Aorta (tissue), 5 donors: ENCODE measurements around the gene BOD1L2. TPM values are rescaled to one million over a fixed set of nuclear protein-coding genes. Genes with fewer than 3 reads are reported as not detected.

ENCODE experiments used
- ATAC-seq: fragments of 200-7000 bp; cut with Tn5 transposase; one replicate; pipeline ENCODE4 v1.9.1; 2022; ENCODE audit warnings: moderate library complexity; ENCODE audit not compliant: low FRiP score
- DNase-seq, 2 donors: peaks; one replicate each; pipeline ENCODE4 v3.0.0-alpha.2; 2020
- H3K27ac ChIP-seq, 2 donors: one replicate each; pipeline ENCODE4 v1.5.1; 2013; ENCODE audit warnings: low read length in 2 of 2, mild to moderate bottlenecking in 2 of 2, moderate library complexity in 2 of 2, control low read depth in 1 of 2, inconsistent platforms in 1 of 2, low read depth in 1 of 2
- H3K27me3 ChIP-seq, 2 donors: one replicate each; pipeline ENCODE4 v1.6.1; 2013; ENCODE audit warnings: control low read depth in 1 of 2, low read length in 1 of 2, mild to moderate bottlenecking in 1 of 2, moderate library complexity in 1 of 2; ENCODE audit not compliant: insufficient read depth in 2 of 2, control insufficient read depth in 1 of 2
- H3K36me3 ChIP-seq, 2 donors: one replicate each; pipeline ENCODE4 v1.6.1; 2013; ENCODE audit warnings: control low read depth in 1 of 2, low read length in 1 of 2, mild to moderate bottlenecking in 1 of 2; ENCODE audit not compliant: insufficient read depth in 2 of 2, control insufficient read depth in 1 of 2
- H3K4me1 ChIP-seq, 2 donors: one replicate each; pipeline ENCODE4 v1.6.1; 2013; ENCODE audit warnings: low read length in 2 of 2, control low read depth in 1 of 2, mild to moderate bottlenecking in 1 of 2, moderate library complexity in 1 of 2; ENCODE audit not compliant: insufficient read depth in 2 of 2, control insufficient read depth in 1 of 2
- H3K4me3 ChIP-seq, 2 donors: one replicate each; pipeline ENCODE4 v1.5.1; 2013; ENCODE audit warnings: low read length in 2 of 2, control low read depth in 1 of 2, mild to moderate bottlenecking in 1 of 2
- H3K9me3 ChIP-seq: one replicate; pipeline ENCODE4 v1.6.1; 2013; ENCODE audit warnings: mild to moderate bottlenecking, low read length; ENCODE audit not compliant: control insufficient read depth
- WGBS, 2 donors: extraction: QIAGEN DNeasy Blood & Tissue Kit; methylation state at CpG; one replicate each; pipeline ENCODE4 v1.1.7; 2013; 5-methylcytosine and 5-hydroxymethylcytosine counted together
- intact Hi-C, 2 donors: fragments of 100-400 bp; cut with DNase I; formaldehyde crosslinking; loops; one replicate each; pipeline versions ENCODE4 v1.14.2 to v1.15.0; 2022
- polyA plus RNA-seq, 2 donors: library from polyadenylated mRNA; stranded (reverse); fragments of 200-250 nt; gene quantifications; one replicate each; pipeline ENCODE4 v1.2.3, GENCODE V29; 2013
- total RNA-seq, 2 donors: library from RNA; stranded (reverse); fragmentation: NEBNext Ultra II Directional; extraction: Animal tissue kit (Norgen Biotek cat#: 25700); gene quantifications; one replicate each; pipeline ENCODE4 v1.2.1, GENCODE V29; 2021
- donor health status: healthy with polysubstance abuse.
- donor health status: Bipolar disorder and iron deficiency.
- donor health status: DM: no; HTN: no; CAD: no.
- donor health status: DM: no; HTN: no; CAD: no.
- donor health status: DM: yes; HTN: yes; CAD: no.

The BOD1L2 gene
- total and polyA plus RNA-seq, 4 donors = 0.25 TPM; not detected in 3

DNA sequence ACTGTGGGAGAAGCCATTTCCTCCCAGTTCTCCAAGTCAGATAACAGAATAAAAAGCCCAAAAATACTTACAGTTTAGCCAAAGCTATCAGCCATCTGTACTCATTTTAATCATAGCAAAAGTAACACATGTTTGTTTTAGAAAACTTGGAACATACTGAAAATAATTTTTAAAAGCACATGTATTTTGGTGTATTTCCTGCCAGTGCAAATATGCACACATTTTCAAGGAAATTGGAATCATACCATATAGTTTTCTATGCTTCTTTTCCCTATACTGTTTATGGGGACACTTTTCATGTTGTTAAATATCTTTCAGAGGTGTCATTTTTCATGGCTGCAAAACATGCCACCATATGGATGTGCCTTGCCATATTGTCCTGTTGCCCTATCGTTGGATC is 51.2 kb downstream of the BOD1L2 start:
- Histone ChIP-seq H3K36me3 (no peaks in the 10 kb centered on the region), H3K9me3 (no peaks in the 10 kb centered on the region), H3K4me1 (no peaks in the 10 kb centered on the region), H3K4me3 (no peak overlapping the region), H3K27me3 (no peaks in the 10 kb centered on the region), H3K27ac (no peak overlapping the region)
- DNase-seq (no peak), ATAC-seq (no peak)
- WGBS, 2 donors = 27 to 48% methylated on average over 1 of the region's 1 CpG
- intact Hi-C loops = no loop called here

Other genes starting within 250 kb of the BOD1L2 start
- gene ST8SIA3, start 205.5 kb downstream of the BOD1L2 start, total RNA-seq = not detected
- gene ST8SIA3, start 205.5 kb downstream of the BOD1L2 start, polyA plus RNA-seq = under 1 TPM in 1 of 2 donors, not detected in 1; under 0.01 TPM